GM10248 (cell line): Measurements from ENCODE around the gene DLGAP3.
"Not testable (repeated sequence)": the region's sequence is repeated elsewhere in the genome, so short reads cannot be mapped to it uniquely, and the experiment has no call there.

Experiments
- CTCF ChIA-PET: fragments of 300-600 bp; sonication (Branson Sonifier 250); formaldehyde crosslinking; extraction: SDS; loops from one replicate; lab custom pipeline; 2021; ENCODE audit warnings: antibody characterized with exemption; lab: Yijun Ruan, JAX
- POLR2A ChIA-PET: fragments of 350-650 bp; sonication (Branson Sonifier 250); formaldehyde crosslinking; extraction: SDS; loops from one replicate; lab custom pipeline; 2020; ENCODE audit warnings: antibody characterized with exemption; lab: Yijun Ruan, JAX
- DNase-seq: peaks from one replicate; pipeline ENCODE4 v3.0.0; 2012; ENCODE audit errors: extremely low spot score
- CTCF ChIP-seq: IDR thresholded peaks from 2 replicates; pipeline ENCODE4 v1.5.1; 2012; ENCODE audit warnings: mild to moderate bottlenecking, low read depth; ENCODE audit errors: extremely low read depth, missing control alignments, control extremely low read depth

DLGAP3 gene

GRCh38 chr1:34827341-34827941 is 102.0 kb downstream of the DLGAP3 start:
- TF ChIP-seq CTCF, result no peak
- POLR2A ChIA-PET, result no interaction called here
- DNase-seq, result no peak
- CTCF ChIA-PET, result interaction anchor here (2.1 kb wide), 1 partner anchor 25 kb away, joined by 9 read pairs; no protein-coding TSS in a partner anchor

GRCh38 chr1:34825455-34826091 is 103.9 kb downstream of the DLGAP3 start:
- DNase-seq, result no peak
- ChIA-PET CTCF (interaction anchor here (1.1 to 2.1 kb wide), 3 partner anchors 11 to 27 kb away, joined by 3 to 9 read pairs (median 4); no protein-coding TSS in a partner anchor), POLR2A (no interaction called here)
- no peak for TF ChIP-seq CTCF

- CTCF ChIA-PET, result interaction anchor here (1.0 to 1.8 kb wide), 3 partner anchors 17 to 42 kb away, joined by 3 to 6 read pairs (median 3); no protein-coding TSS in a partner anchor
- DNase-seq, result no peak
- no peak for TF ChIP-seq CTCF
- POLR2A ChIA-PET, result no interaction called here
These were observed 104.5 kb downstream of the DLGAP3 start for GRCh38 chr1:34824817-34825454.

- CTCF ChIA-PET, result no interaction called here
- DNase-seq, result no peak
- POLR2A ChIA-PET, result no interaction called here
- no peak for TF ChIP-seq CTCF
These were observed 107.2 kb downstream of the DLGAP3 start for GRCh38 chr1:34822202-34822601.

GRCh38 chr1:34818862-34819261 is 110.6 kb downstream of the DLGAP3 start:
- POLR2A ChIA-PET, DNase-seq, CTCF ChIA-PET: not testable (repeated sequence)

- DNase-seq, result no peak
- TF ChIP-seq CTCF, result no peak
- ChIA-PET POLR2A (no interaction called here), CTCF (interaction anchor here (1.7 kb wide), 1 partner anchor 36 kb away, joined by 5 read pairs; no protein-coding TSS in a partner anchor)
These were observed 112.7 kb downstream of the DLGAP3 start for GRCh38 chr1:34816778-34817177.
